ENCODE results near the gene ZNF524. TPM values are rescaled to one million over a fixed set of nuclear protein-coding genes. Genes with fewer than 3 reads are reported as not detected.

The ZNF524 gene
- total and polyA plus RNA-seq, 9 of the 15 experiments (the other 6 are each of a cell fraction or from before 2014, with no cell fraction given) = 0.08 to 15.6 (median 2.9) TPM

- TF ChIP-seq, protein P1, sequence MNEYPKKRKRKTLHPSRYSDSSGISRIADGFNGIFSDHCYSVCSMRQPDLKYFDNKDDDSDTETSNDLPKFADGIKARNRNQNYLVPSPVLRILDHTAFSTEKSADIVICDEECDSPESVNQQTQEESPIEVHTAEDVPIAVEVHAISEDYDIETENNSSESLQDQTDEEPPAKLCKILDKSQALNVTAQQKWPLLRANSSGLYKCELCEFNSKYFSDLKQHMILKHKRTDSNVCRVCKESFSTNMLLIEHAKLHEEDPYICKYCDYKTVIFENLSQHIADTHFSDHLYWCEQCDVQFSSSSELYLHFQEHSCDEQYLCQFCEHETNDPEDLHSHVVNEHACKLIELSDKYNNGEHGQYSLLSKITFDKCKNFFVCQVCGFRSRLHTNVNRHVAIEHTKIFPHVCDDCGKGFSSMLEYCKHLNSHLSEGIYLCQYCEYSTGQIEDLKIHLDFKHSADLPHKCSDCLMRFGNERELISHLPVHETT (CRISPR knock-in tag; conservative IDR thresholded peaks at IDR 0.05 in 1 of 2, IDR thresholded peaks at IDR 0.05 in 1 of 2) = no peak
- no peak for TF ChIP-seq PHF8 (IDR thresholded peaks at IDR 0.05; ENCODE audit: borderline replicate concordance, low read length)
- no peak for TF ChIP-seq MCM3 (IDR thresholded peaks at IDR 0.05)
- TF ChIP-seq TCF15 (CRISPR knock-in tag; IDR thresholded peaks at IDR 0.05) = no peak
- no peak for TF ChIP-seq NR2C1 (IDR thresholded peaks at IDR 0.05)
- TF ChIP-seq NR2C1 (tag; IDR thresholded peaks at IDR 0.05) = 0 out of 2 replicates have a peak, but pooled peaks have one; percentile 19
- TF ChIP-seq ETS2 (tag; IDR thresholded peaks at IDR 0.05; ENCODE audit: borderline replicate concordance, poor library complexity, severe bottlenecking) = no peak
- TF ChIP-seq ZNF175 (CRISPR knock-in tag; IDR thresholded peaks at IDR 0.05; ENCODE audit: low read depth) = 0 out of 2 replicates have a peak, but pooled peaks have one; percentile 33
- no peak for TF ChIP-seq SMARCA5 (IDR thresholded peaks at IDR 0.05)
- TF ChIP-seq, protein P2, sequence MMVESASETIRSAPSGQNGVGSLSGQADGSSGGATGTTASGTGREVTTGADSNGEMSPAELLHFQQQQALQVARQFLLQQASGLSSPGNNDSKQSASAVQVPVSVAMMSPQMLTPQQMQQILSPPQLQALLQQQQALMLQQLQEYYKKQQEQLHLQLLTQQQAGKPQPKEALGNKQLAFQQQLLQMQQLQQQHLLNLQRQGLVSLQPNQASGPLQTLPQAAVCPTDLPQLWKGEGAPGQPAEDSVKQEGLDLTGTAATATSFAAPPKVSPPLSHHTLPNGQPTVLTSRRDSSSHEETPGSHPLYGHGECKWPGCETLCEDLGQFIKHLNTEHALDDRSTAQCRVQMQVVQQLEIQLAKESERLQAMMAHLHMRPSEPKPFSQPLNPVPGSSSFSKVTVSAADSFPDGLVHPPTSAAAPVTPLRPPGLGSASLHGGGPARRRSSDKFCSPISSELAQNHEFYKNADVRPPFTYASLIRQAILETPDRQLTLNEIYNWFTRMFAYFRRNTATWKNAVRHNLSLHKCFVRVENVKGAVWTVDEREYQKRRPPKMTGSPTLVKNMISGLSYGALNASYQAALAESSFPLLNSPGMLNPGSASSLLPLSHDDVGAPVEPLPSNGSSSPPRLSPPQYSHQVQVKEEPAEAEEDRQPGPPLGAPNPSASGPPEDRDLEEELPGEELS (CRISPR knock-in tag; IDR thresholded peaks at IDR 0.05; ENCODE audit: borderline replicate concordance) = no peak
- no peak for TF ChIP-seq AFF1 (IDR thresholded peaks at IDR 0.05; ENCODE audit: low read depth in 1 of 2, partially characterized antibody in 2 of 2)
- no peak for TF ChIP-seq KDM1A (IDR thresholded peaks at IDR 0.05)
- no peak for TF ChIP-seq TRIM28 (IDR thresholded peaks at IDR 0.05)
- TF ChIP-seq SNRNP70 (optimal IDR thresholded peaks at IDR 0.05; ENCODE audit: low read depth, low read length) = no peak
- TF ChIP-seq ZNF507 (tag; conservative IDR thresholded peaks at IDR 0.05) = no peak
- TF ChIP-seq PRPF4 (IDR thresholded peaks at IDR 0.05; ENCODE audit: insufficient read depth, low read depth, low read length, poor library complexity, severe bottlenecking) = no peak
- peak; percentile 49 for TF ChIP-seq CEBPB (tag; IDR thresholded peaks at IDR 0.05)
These were observed 20.5 kb downstream of the ZNF524 start (continued) for GRCh38 chr19:55620410-55621204.
